Posterior vena cava (tissue), 2 donors: ENCODE measurements around the gene KRT73. TPM values are rescaled to one million over a fixed set of nuclear protein-coding genes. Genes with fewer than 3 reads are reported as not detected.

ENCODE experiments used
- DNase-seq: peaks from one replicate; pipeline ENCODE4 v3.0.0-alpha.2; 2020; ENCODE audit warnings: low spot score
- intact Hi-C, 2 donors: fragments of 100-400 bp; cut with DNase I; formaldehyde crosslinking; loops; one replicate each; pipeline versions ENCODE4 v1.14.1 to v1.14.2; 2022 to 2023
- total RNA-seq, 2 donors: library from RNA; stranded (reverse); fragmentation: NEBNext Ultra II Directional; extraction: Animal tissue kit (Norgen Biotek cat#: 25700); gene quantifications; one replicate each; pipeline ENCODE4 v1.2.1, GENCODE V29; 2021
- donor health status: DM: yes; HTN: yes; CAD: no.
- donor health status: DM: yes; HTN: yes; CAD: no.

KRT73 gene
- total RNA-seq, 2 donors from 2014 or later, result not detected

GRCh38 chr12:52648012-52648550 lies 29.7 kb upstream of the KRT73 start:
- intact Hi-C loops, result loop anchor here in 1 of 2 donors (10.0 kb wide), 1 partner anchor 983 kb away; no protein-coding TSS in a partner anchor
- no peak for DNase-seq

GRCh38 chr12:52647601-52648000 lies 29.2 kb upstream of the KRT73 start:
- intact Hi-C loops, result loop anchor here in 1 of 2 donors (10.0 kb wide), 1 partner anchor 983 kb away; no protein-coding TSS in a partner anchor
- no peak for DNase-seq

GRCh38 chr12:52646613-52647012 lies 28.3 kb upstream of the KRT73 start:
- DNase-seq, result no peak
- intact Hi-C loops, result loop anchor here in 1 of 2 donors (10.0 kb wide), 1 partner anchor 982 kb away; no protein-coding TSS in a partner anchor

GRCh38 chr12:52645982-52646381 lies 27.6 kb upstream of the KRT73 start:
- intact Hi-C loops, result loop anchor here in 1 of 2 donors (10.0 kb wide), 1 partner anchor 981 kb away; no protein-coding TSS in a partner anchor
- no peak for DNase-seq

- DNase-seq, result no peak
- intact Hi-C loops, result loop anchor here in 1 of 2 donors (10.0 kb wide), 1 partner anchor 980 kb away; no protein-coding TSS in a partner anchor
These were observed 26.9 kb upstream of the KRT73 start for GRCh38 chr12:52645120-52645761.

- DNase-seq, result no peak
- intact Hi-C loops, result loop anchor here in 1 of 2 donors (10.0 kb wide), 1 partner anchor 979 kb away; no protein-coding TSS in a partner anchor
These were observed 25.7 kb upstream of the KRT73 start for GRCh38 chr12:52644078-52644415.

GRCh38 chr12:52643233-52644077 lies 25.1 kb upstream of the KRT73 start:
- no peak for DNase-seq
- intact Hi-C loops, result loop anchor here in 1 of 2 donors (10.0 kb wide), 1 partner anchor 979 kb away; no protein-coding TSS in a partner anchor

- DNase-seq, result no peak
- intact Hi-C loops, result loop anchor here in 1 of 2 donors (10.0 kb wide), 1 partner anchor 977 kb away; no protein-coding TSS in a partner anchor
These were observed 23.1 kb upstream of the KRT73 start for GRCh38 chr12:52641468-52641867.

GRCh38 chr12:52637299-52637698 lies 18.9 kb upstream of the KRT73 start:
- DNase-seq, result no peak
- intact Hi-C loops, result no loop called here

GRCh38 chr12:52636592-52637258 lies 18.4 kb upstream of the KRT73 start:
- intact Hi-C loops, result no loop called here
- DNase-seq, result no peak

- intact Hi-C loops, result no loop called here
- DNase-seq, result no peak
These were observed 17.8 kb upstream of the KRT73 start for GRCh38 chr12:52636189-52636588.

- intact Hi-C loops, result no loop called here
- DNase-seq, result no peak
These were observed 16.1 kb upstream of the KRT73 start for GRCh38 chr12:52634266-52635056.

- no peak for DNase-seq
- intact Hi-C loops, result no loop called here
These were observed 15.0 kb upstream of the KRT73 start for GRCh38 chr12:52633383-52633782.

GRCh38 chr12:52632656-52633055 lies 14.3 kb upstream of the KRT73 start:
- no peak for DNase-seq
- intact Hi-C loops, result no loop called here

- DNase-seq, result no peak
- intact Hi-C loops, result no loop called here
These were observed 13.5 kb upstream of the KRT73 start for GRCh38 chr12:52631676-52632459.

- intact Hi-C loops, result no loop called here
- no peak for DNase-seq
These were observed 12.9 kb upstream of the KRT73 start for GRCh38 chr12:52631264-52631663.

GRCh38 chr12:52630599-52631200 lies 12.3 kb upstream of the KRT73 start:
- intact Hi-C loops, result no loop called here
- no peak for DNase-seq
